OCI-LY1 (cell line): Measurements from ENCODE around the gene CASP3.
"Not testable (repeated sequence)": the region's sequence is repeated elsewhere in the genome, so short reads cannot be mapped to it uniquely, and the experiment has no call there.

Experiments used
- H2AFZ ChIP-seq: fragments of 200-600 bp; sonication (generic), shearing (Covaris generic); 2 replicates; pipeline ENCODE4 v1.6.0; 2014; ENCODE audit warnings: antibody characterized with exemption, mild to moderate bottlenecking, low read length
- H3F3A ChIP-seq: fragments of 200-600 bp; sonication (generic), shearing (Covaris generic); 2 replicates; pipeline ENCODE4 v1.6.0; 2014; ENCODE audit warnings: mild to moderate bottlenecking, antibody characterized with exemption, low read length, moderate library complexity; ENCODE audit not compliant: insufficient read depth
- H3K27ac ChIP-seq: fragments of 200-600 bp; sonication (generic); 2 replicates; pipeline ENCODE4 v1.5.1; 2014; ENCODE audit warnings: low read length, mixed run types, mild to moderate bottlenecking, low read depth; ENCODE audit not compliant: poor library complexity, severe bottlenecking
- H3K27me3 ChIP-seq: fragments of 200-600 bp; sonication (generic); 2 replicates; pipeline ENCODE4 v1.6.0; 2014; ENCODE audit warnings: antibody characterized with exemption, mild to moderate bottlenecking, low read length, moderate library complexity; ENCODE audit not compliant: insufficient read depth
- H3K36me3 ChIP-seq: fragments of 200-600 bp; sonication (generic); 2 replicates; pipeline ENCODE4 v1.6.1; 2014; ENCODE audit warnings: mild to moderate bottlenecking, antibody characterized with exemption, low read length, moderate library complexity, mixed read lengths; ENCODE audit not compliant: insufficient read depth
- H3K4me1 ChIP-seq: fragments of 200-600 bp; sonication (generic); 2 replicates; pipeline ENCODE4 v1.5.1; 2014; ENCODE audit warnings: mild to moderate bottlenecking, low read length, moderate library complexity; ENCODE audit not compliant: insufficient read depth, severe bottlenecking
- H3K4me2 ChIP-seq: fragments of 200-600 bp; sonication (generic), shearing (Covaris generic); 2 replicates; pipeline ENCODE4 v1.6.1; 2014; ENCODE audit warnings: low read length
- H3K4me3 ChIP-seq: fragments of 200-600 bp; sonication (generic); 2 replicates; pipeline ENCODE4 v1.5.1; 2014; ENCODE audit warnings: low read length, low read depth, mild to moderate bottlenecking, mixed read lengths; ENCODE audit not compliant: poor library complexity, severe bottlenecking
- H3K79me2 ChIP-seq: fragments of 200-600 bp; shearing (Covaris generic); 2 replicates; pipeline ENCODE4 v1.6.1; 2016; ENCODE audit warnings: mixed run types, low read length, mixed read lengths; ENCODE audit not compliant: insufficient read depth
- H3K9ac ChIP-seq: fragments of 200-600 bp; sonication (generic), shearing (Covaris generic); 2 replicates; pipeline ENCODE4 v1.6.1; 2014; ENCODE audit warnings: mild to moderate bottlenecking, low read length, mixed read lengths
- H3K9me2 ChIP-seq: fragments of 200-600 bp; sonication (generic), shearing (Covaris generic); 2 replicates; pipeline ENCODE4 v1.6.1; 2014; ENCODE audit warnings: low read depth, mild to moderate bottlenecking, low read length, mixed read lengths
- H3K9me3 ChIP-seq: fragments of 200-600 bp; shearing (Covaris generic); 2 replicates; pipeline ENCODE4 v1.6.1; 2014; ENCODE audit warnings: low read length, mixed read lengths
- H4K20me1 ChIP-seq: fragments of 200-600 bp; sonication (generic), shearing (Covaris generic); 2 replicates; pipeline ENCODE4 v1.6.0; 2016; ENCODE audit warnings: mild to moderate bottlenecking, low read length; ENCODE audit not compliant: insufficient read depth
- EZH2 ChIP-seq: fragments of 200-600 bp; sonication (generic), shearing (Covaris generic); IDR thresholded peaks from 2 replicates; pipeline ENCODE4 v1.8.0; 2017; ENCODE audit warnings: borderline replicate concordance, mixed run types, mild to moderate bottlenecking, antibody characterized with exemption, low read length, moderate library complexity, mixed read lengths
- TF ChIP-seq, protein P1 (sequence below): fragments of 200-600 bp; sonication (generic), shearing (Covaris generic); IDR thresholded peaks from 2 replicates; pipeline ENCODE4 v1.5.1; 2017; ENCODE audit warnings: mild to moderate bottlenecking, antibody characterized with exemption, low read length, moderate library complexity, mixed read lengths

The CASP3 gene

GRCh38 chr4:184635381-184635780, 13.9 kb downstream of the CASP3 start:
- H3K4me1 ChIP-seq: no peaks in the 10 kb centered on the region
- H4K20me1 ChIP-seq: no peaks in the 10 kb centered on the region
- H3K27ac ChIP-seq: no peak overlapping the region
- H3K79me2 ChIP-seq: peaks cover 14% of the 10 kb centered on the region
- H3K27me3 ChIP-seq: no peaks in the 10 kb centered on the region
- H3K9me2 ChIP-seq: no peaks in the 10 kb centered on the region
- H2AFZ ChIP-seq: no peak overlapping the region
- H3K36me3 ChIP-seq: peaks cover 90% of the 10 kb centered on the region
- H3F3A ChIP-seq: no peaks in the 10 kb centered on the region
- TF ChIP-seq EZH2: no peak
- TF ChIP-seq, protein P1, sequence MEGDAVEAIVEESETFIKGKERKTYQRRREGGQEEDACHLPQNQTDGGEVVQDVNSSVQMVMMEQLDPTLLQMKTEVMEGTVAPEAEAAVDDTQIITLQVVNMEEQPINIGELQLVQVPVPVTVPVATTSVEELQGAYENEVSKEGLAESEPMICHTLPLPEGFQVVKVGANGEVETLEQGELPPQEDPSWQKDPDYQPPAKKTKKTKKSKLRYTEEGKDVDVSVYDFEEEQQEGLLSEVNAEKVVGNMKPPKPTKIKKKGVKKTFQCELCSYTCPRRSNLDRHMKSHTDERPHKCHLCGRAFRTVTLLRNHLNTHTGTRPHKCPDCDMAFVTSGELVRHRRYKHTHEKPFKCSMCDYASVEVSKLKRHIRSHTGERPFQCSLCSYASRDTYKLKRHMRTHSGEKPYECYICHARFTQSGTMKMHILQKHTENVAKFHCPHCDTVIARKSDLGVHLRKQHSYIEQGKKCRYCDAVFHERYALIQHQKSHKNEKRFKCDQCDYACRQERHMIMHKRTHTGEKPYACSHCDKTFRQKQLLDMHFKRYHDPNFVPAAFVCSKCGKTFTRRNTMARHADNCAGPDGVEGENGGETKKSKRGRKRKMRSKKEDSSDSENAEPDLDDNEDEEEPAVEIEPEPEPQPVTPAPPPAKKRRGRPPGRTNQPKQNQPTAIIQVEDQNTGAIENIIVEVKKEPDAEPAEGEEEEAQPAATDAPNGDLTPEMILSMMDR: no peak
- H3K4me3 ChIP-seq: no peak overlapping the region
- no peak overlapping the region for H3K9ac ChIP-seq
- H3K9me3 ChIP-seq: no peaks in the 10 kb centered on the region
- H3K4me2 ChIP-seq: no peak overlapping the region

DNA sequence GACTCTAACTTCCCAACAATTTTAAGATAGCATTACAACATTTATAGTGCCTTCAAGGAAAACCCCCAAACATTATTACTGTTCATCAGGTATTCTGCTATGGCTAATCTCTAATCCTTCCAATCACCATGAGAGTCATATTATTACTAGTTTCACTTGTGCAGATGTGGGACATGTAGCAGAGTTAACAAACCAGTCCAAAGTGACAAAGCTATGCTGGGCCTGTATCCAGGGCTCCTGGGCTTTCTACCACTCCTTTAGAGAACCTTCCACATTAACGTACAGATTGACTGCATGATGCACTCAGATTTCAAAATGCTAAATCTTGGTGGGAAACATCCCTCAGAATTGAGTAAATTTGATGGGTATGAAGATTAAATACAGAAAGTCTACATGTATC, 16.4 kb downstream of the CASP3 start:
- H3K9ac ChIP-seq: no peak overlapping the region
- TF ChIP-seq, protein P1: no peak
- no peak for TF ChIP-seq EZH2
- no peak overlapping the region for H3K4me2 ChIP-seq
- no peaks in the 10 kb centered on the region for H4K20me1 ChIP-seq
- H3K4me3 ChIP-seq: no peak overlapping the region
- no peak overlapping the region for H2AFZ ChIP-seq
- H3F3A ChIP-seq: no peaks in the 10 kb centered on the region
- H3K27me3 ChIP-seq: no peaks in the 10 kb centered on the region
- no peaks in the 10 kb centered on the region for H3K4me1 ChIP-seq
- H3K9me3 ChIP-seq: no peaks in the 10 kb centered on the region
- no peaks in the 10 kb centered on the region for H3K79me2 ChIP-seq
- no peaks in the 10 kb centered on the region for H3K9me2 ChIP-seq
- peaks cover 92% of the 10 kb centered on the region for H3K36me3 ChIP-seq
- no peak overlapping the region for H3K27ac ChIP-seq

GRCh38 chr4:184628103-184628502, 21.1 kb downstream of the CASP3 start:
- no peak for TF ChIP-seq EZH2
- TF ChIP-seq, protein P1: no peak
- no peak overlapping the region for H3K9ac ChIP-seq
- no peak overlapping the region for H3K27ac ChIP-seq
- no peaks in the 10 kb centered on the region for H4K20me1 ChIP-seq
- H3K9me3 ChIP-seq: no peaks in the 10 kb centered on the region
- no peaks in the 10 kb centered on the region for H3K27me3 ChIP-seq
- H3F3A ChIP-seq: no peaks in the 10 kb centered on the region
- H2AFZ ChIP-seq: no peak overlapping the region
- peaks cover 57% of the 10 kb centered on the region for H3K36me3 ChIP-seq
- peaks cover 20% of the 10 kb centered on the region for H3K4me1 ChIP-seq
- H3K4me2 ChIP-seq: no peak overlapping the region
- H3K9me2 ChIP-seq: no peaks in the 10 kb centered on the region
- H3K79me2 ChIP-seq: no peaks in the 10 kb centered on the region
- H3K4me3 ChIP-seq: no peak overlapping the region

DNA sequence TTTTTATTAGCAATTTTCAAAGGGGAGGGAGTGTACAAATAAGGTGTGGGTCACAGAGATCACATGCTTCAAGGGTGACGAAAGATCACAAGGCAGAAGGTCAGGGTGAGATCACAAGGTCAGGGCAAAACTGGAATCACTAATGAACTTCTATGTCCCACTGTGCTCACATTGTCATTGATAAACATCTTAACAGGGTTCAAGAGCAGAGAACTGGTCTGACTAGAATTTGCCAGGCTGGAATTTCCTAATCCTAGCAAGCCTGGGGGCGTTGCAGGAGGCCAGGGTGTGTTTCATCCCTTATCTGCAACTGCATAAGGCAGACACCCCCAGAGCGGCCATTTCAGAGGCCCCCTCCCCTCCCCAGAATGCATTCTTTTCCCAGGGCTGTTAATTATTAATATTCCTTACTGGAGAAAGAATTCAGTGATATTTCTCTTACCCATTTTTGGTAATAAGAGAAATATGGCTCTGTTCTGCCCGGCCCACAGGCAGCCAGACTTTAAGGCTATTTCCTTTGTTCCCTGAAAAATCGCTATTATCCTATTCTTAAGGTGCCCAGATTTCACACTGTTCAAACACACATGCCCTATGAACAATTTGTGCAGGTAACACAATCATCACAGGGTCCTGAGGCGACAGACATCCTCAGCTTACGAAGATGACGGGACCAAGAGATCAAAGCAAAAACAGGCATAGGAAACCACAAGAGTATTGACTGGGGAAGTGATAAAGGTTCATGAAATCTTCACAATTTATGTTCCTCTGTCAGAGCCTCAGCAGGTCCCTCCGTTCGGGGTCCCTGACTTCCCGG, 23.3 kb downstream of the CASP3 start:
- not testable (repeated sequence) for H3K27me3 ChIP-seq, H3K4me3 ChIP-seq, H3K79me2 ChIP-seq, H3K9ac ChIP-seq, H3K9me3 ChIP-seq, H3F3A ChIP-seq, H3K9me2 ChIP-seq, H3K4me2 ChIP-seq, H3K27ac ChIP-seq, H4K20me1 ChIP-seq, H2AFZ ChIP-seq
- Histone ChIP-seq H3K36me3 (peaks cover 41% of the 10 kb centered on the region), H3K4me1 (peaks cover 20% of the 10 kb centered on the region)
